NB4 (cell line): Measurements from ENCODE around the gene SIDT1.

Experiments used
- DNase-seq: peaks from one replicate; pipeline ENCODE4 v3.0.0; 2010; ENCODE audit warnings: low read depth
- H3K4me3 ChIP-seq: one replicate; pipeline ENCODE4 v1.5.1; 2011; ENCODE audit warnings: mild to moderate bottlenecking, low read depth, low read length, moderate library complexity
- CTCF ChIP-seq: IDR thresholded peaks from one replicate; pipeline ENCODE4 v1.5.1; 2012; ENCODE audit warnings: low read depth, low read length
- MAX ChIP-seq: IDR thresholded peaks from 2 replicates; pipeline ENCODE4 v1.6.1; 2011; ENCODE audit warnings: low read depth, low read length
- MYC ChIP-seq: IDR thresholded peaks from 2 replicates; pipeline ENCODE4 v1.6.1; 2011; ENCODE audit warnings: low read depth, low read length
- POLR2A ChIP-seq: IDR thresholded peaks from 2 replicates; pipeline ENCODE4 v1.6.1; 2011; ENCODE audit warnings: mild to moderate bottlenecking; ENCODE audit not compliant: insufficient read length; ENCODE audit errors: extremely low read depth

Gene SIDT1

GRCh38 chr3:113615976-113616375 is 83.6 kb downstream of the SIDT1 start:
- no peak for TF ChIP-seq CTCF
- TF ChIP-seq MYC: no peak
- TF ChIP-seq POLR2A: no peak
- no peak for TF ChIP-seq MAX
- no peak overlapping the region for H3K4me3 ChIP-seq
- DNase-seq: no peak

- TF ChIP-seq CTCF (no peak), MAX (no peak), MYC (no peak), POLR2A (no peak)
- no peak for DNase-seq
- H3K4me3 ChIP-seq: no peak overlapping the region
Measured at GRCh38 chr3:113617726-113618125, 85.4 kb downstream of the SIDT1 start.

GRCh38 chr3:113620091-113620490 is 87.7 kb downstream of the SIDT1 start:
- H3K4me3 ChIP-seq: no peak overlapping the region
- peak; percentile 34 for DNase-seq
- TF ChIP-seq MAX (no peak), CTCF (no peak), POLR2A (no peak), MYC (no peak)

GRCh38 chr3:113623324-113623723 is 91.0 kb downstream of the SIDT1 start:
- TF ChIP-seq MYC (no peak), MAX (no peak), POLR2A (no peak), CTCF (no peak)
- no peak overlapping the region for H3K4me3 ChIP-seq
- no peak for DNase-seq

GRCh38 chr3:113623811-113624210 is 91.5 kb downstream of the SIDT1 start:
- DNase-seq: no peak
- no peak for TF ChIP-seq MYC
- no peak for TF ChIP-seq MAX
- H3K4me3 ChIP-seq: no peak overlapping the region

- DNase-seq: peak; percentile 23
- peak overlapping the region; percentile 42 for H3K4me3 ChIP-seq
- TF ChIP-seq MAX: no peak
- TF ChIP-seq POLR2A: no peak
- no peak for TF ChIP-seq MYC
Measured at GRCh38 chr3:113625834-113626233, 93.5 kb downstream of the SIDT1 start.
